Daoy (cell line): Measurements from ENCODE around the gene IFIT5. TPM values are rescaled to one million over a fixed set of nuclear protein-coding genes. Genes with fewer than 3 reads are reported as not detected.
"Not testable (repeated sequence)": the region's sequence is repeated elsewhere in the genome, so short reads cannot be mapped to it uniquely, and the experiment has no call there.

ENCODE experiments used
- DNase-seq: peaks from one replicate; pipeline ENCODE4 v3.0.0-alpha.2; 2015; ENCODE audit warnings: low read depth
- total RNA-seq: library from RNA; depleted of rRNA; stranded (reverse); fragments of >200 nt; shearing (Covaris generic); gene quantifications from 2 replicates; pipeline ENCODE4 v1.2.3, GENCODE V29; 2014

IFIT5 gene
- total RNA-seq, 1 experiment from 2014 or later, result 12.6 TPM

- DNase-seq, result no peak
Observed at GRCh38 chr10:89392974-89393373, 21.4 kb upstream of the IFIT5 start.

DNA sequence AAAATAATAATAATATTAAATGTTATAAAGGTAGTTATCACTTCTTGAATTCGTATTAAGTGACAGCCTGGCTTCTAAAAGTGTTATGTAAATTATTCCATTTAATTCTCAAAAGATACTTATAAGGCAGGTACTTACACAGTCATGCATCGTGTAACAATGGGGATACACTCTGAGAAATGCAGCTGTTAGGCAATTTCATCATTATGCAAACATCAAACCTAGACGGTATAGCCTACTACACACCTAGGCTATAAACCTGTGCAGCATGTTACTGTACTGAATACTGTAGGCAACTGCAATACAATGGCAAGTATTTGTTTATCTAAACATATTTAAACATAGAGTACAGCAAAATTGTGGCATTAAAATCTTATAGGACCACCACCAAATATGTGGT lies 20.5 kb upstream of the IFIT5 start:
- no peak for DNase-seq

GRCh38 chr10:89395141-89395540 lies 19.2 kb upstream of the IFIT5 start:
- DNase-seq, result no peak

- no peak for DNase-seq
Observed at GRCh38 chr10:89398003-89398749, 16.2 kb upstream of the IFIT5 start.

- no peak for DNase-seq
Observed at GRCh38 chr10:89399956-89400355, 14.4 kb upstream of the IFIT5 start.

GRCh38 chr10:89403043-89403442 lies 11.3 kb upstream of the IFIT5 start:
- DNase-seq, result no peak

DNA sequence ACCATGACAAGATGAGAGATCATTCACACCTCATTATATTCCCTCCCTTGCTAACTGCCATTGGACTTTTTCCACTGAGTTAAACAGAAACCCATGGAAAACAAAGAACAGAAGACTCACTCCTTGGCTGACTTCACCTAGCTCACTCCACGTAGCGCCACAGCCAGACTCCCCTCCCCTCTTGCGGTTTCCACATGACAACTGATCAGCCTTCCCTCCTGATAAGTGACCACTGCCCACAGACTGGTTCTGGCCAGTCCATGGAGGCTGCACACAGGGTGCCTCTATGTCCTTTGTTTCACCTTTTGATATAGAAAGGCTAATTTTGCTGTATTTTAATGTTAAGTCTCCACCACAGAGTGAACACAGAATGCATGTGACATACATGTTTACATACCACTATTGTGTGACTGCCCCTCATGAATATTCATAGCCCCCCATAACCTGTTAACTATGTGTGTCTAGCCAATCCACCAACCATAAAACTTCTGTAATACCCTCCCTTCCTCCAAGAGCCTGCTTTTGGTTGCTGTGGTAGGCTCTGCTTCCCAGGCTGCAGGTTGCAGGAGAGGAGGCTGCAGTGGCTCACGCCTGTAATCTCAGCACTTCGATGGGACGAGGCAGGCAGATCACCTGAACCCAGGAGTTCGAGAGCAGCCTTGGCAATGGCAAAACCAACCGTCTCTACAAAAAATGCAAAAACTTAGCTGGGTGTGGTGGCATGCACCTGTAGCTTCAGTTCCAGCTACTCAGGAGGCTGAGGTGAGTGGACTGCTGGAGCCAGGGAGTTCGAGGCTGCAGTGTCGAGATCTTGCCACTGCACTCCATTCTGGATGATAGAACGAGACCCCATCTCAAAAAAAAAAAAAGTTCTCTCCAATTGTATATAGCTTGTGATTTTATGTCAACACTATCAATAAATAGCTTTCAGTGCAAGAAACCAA lies 10.0 kb upstream of the IFIT5 start:
- peak; percentile 16 for DNase-seq

DNA sequence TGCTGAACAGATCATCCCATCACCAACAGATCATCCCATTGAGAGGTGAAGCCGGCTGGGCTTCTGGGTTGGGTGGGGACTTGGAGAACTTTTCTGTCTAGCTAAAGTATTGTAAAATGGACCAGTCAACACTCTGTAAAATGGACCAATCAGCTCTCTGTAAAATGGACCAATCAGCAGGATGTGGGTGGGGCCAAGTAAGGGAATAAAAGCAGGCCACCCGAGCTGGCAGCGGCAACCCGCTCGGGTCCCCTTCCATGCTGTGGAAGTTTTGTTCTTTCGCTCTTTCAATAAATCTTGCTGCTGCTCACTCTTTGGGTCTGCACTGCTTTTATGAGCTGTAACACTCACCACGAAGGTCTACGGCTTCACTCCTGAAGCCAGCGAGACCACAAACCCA lies 8.2 kb upstream of the IFIT5 start:
- DNase-seq, result not testable (repeated sequence)

DNA sequence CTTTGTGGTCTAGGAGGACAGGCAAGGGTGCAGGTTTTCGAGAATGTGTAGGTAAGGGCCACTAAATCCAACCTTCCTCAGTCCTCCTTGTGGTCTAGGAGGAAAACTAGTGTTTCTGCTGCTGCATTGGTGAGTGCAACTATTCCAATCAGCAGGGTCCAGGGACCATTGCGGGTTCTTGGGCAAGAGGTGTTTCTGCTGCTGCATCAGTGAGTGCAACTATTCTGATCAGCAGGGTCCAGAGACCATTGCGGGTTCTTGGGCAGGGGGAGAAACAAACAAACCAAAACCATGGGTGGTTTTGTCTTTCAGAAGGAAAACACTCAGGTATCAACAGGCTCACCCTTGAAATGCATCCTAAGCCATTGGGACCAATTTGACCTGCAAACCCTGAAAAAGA lies 6.6 kb upstream of the IFIT5 start:
- DNase-seq, result not testable (repeated sequence)

GRCh38 chr10:89409282-89409681 lies 5.1 kb upstream of the IFIT5 start:
- DNase-seq, result not testable (repeated sequence)

DNA sequence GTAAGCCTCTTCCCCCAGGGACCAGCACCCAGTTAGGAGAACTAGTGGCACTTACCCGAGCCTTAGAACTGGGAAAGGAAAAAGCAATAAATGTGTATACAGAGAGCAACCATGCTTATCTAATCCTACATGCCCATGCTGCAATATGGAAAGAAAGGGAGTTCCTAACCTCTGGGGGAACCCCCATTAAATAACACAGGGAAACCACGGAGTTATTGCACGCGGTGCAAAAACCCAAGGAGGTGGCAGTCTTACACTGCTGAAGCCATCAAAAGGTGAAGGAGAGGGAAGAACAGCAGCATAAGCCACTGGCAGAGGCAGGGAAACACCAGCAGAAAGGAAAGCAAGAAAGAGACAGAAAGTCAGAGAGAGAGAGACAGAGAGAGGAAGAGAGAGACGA lies 3.8 kb upstream of the IFIT5 start:
- DNase-seq, result not testable (repeated sequence)

GRCh38 chr10:89411135-89411534 lies 3.2 kb upstream of the IFIT5 start:
- not testable (repeated sequence) for DNase-seq

DNA sequence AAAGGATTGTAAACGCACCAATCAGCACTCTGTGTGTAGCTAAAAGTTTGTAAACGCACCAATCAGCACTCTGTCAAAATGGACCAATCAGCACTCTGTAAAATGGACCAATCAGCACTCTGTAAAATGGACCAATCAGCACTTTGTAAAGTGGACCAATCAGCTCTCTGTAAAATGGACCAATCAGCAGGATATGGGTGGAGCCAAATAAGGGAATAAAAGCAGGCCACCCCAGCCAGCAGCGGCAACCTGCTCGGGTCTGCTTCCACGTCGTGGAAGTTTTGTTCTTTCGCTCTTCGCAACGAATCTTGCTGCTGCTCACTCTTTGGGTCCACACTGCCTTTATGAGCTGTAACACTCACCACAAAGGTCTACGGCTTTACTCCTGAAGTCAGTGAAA lies 2.1 kb upstream of the IFIT5 start:
- DNase-seq, result not testable (repeated sequence)

DNA sequence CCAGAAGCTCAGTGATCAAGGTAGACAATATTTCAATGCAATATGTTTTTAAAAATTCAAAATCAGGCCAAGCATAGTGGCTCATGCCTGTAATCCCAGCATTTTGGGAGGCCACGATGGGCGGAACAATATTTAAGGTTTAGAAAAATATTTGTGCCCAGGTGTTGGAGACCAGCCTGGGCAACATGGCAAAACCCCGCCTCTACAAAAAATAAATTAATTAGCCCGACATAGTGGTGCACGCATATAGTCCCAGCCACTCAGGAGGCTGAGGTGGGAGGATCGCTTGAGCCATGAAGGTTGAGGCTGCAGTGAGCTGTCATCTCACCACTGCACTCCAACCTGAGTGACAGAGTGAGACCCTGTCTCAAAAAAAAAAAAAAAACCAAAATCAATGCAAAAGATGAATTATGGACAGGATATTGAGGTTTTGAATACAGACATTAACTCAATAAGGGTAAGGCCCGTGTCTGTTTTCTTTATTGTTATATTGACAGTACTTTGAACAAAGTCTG lies 913 bp upstream of the IFIT5 start:
- DNase-seq, result no peak

DNA sequence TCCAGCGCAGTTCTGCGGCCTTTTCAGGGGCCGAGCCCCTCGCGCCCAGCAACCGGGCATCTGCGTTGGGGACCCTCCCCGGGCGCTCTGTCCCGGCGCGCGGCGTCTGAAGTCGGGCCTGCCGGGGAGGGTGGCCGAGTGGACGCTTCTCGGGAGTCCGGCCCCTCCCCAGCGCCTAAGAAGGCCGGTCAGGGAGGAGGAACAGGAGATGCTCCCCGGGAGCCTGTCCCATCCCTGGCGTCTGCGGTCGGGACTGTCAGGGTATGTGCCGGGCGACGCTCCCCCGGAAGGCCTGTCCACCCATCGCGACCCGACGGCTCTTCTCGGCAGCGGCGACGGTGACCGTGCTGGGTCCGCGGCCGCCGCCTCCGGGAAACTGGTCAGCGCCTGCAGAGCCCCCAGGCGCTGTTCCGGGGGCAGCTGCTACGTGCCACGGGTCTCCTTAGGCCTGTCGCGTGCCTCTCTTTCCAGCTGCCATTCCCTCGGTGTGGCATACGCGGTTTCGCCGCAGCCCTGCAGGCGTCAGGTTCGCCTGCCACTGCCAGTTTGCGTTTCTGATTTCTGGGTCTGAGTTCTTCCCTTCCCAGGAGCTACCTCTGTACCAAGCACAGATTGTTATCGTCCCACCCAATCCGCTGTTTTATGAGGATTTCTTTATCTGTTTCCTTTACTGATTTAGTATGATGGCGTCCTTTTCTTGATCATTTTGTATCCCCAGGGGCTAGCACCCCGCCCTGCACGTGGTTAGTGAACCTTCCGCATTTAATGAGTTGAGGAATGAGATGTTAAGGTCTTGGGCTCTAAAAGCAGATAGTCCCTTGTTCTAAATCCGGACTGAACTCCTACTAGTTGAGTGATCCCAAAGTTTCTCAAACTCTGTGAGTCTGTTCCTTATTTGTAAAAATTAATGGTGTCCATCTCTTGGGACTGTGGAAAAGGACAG lies 782 bp downstream of the IFIT5 start:
- peak; percentile 34 for DNase-seq

DNA sequence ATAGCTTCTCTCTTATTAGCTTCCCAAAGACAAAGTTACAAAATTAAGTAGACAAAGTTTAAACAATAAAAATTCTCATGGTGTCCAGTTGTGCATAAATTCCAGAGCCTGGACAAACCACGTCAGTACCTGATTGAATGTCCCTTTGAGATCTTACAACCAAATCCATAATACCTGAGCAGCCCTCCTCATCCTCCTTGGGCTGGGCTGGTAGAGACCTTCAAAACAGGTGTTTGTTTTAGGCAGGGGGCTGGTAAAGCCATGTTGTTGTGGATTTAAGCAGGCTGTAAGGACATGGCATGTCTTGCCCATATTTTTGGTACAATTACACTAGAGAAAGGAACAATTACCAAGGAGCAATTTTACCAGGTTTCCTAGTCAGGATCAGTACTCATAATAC lies 2.1 kb downstream of the IFIT5 start:
- DNase-seq, result no peak

DNA sequence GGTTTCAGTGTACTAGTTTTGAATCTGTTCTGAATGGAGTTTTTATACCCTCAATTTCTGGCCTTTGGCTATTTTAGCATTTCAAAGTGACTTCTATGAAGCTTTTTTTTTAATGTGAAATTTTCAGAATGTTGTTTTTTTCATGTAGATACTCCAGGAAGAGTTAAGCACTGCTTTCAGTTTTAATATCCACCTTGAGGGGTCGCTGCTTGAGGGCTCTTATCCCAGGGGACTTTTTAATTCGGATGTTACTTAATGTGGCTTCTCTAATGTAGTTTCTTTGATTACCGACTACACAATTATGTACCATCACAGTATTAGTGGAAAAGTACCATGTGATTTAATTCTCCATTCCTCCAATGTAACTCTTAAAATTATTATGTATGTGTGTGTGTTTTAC lies 5.2 kb downstream of the IFIT5 start:
- DNase-seq, result no peak

DNA sequence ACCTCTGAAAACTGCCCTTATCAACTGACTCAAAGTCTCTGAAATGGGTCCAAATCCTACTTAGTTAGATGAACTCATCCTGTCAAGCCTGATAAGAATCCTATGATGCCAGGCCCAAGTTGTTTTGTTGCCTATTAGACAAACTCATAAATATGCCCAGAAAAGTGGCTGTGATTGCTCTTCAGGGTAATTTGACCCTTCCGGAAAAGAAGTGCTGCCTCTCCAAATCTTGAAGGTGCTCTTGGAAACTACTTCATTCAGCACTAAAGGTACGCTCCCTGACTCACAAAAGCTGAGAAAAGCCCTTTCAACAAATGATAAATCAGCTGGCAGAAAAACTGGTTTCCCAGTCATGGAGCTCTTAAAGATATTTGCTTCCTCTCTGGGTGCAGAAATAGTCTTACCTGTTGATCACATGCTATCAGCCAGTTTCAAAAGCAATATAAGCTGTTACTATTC lies 6.7 kb downstream of the IFIT5 start:
- no peak for DNase-seq

GRCh38 chr10:89425000-89425399 lies 10.6 kb downstream of the IFIT5 start:
- DNase-seq, result no peak

DNA sequence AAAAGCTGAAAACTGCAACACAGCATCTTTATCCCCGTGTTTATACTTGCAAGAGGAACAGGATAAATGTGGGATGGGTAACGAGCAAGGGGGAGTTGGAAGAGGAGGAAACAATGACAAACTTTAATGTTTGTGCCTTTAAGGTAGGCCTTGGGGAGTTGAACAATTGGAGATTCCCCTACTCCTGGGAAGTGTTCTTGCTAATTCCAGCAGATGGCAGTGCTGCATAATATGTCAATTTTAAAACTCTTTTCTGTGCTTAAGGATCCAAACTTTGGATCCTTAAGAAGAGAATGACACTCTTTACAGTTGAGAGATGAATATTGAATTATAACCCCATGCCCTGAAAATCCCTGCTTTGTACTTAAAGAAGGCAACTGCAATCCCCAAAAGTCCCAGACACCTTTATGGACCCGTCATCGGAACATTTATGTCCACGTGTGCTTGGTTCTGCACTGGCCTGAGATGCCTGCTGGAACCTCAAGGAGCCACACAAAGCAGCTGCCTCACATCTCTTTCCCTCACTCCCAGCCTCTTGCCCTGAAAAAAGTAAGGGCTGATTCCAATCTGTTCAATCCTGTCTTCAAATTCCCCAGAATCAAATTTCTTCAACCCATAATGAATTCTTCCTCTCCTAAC lies 12.0 kb downstream of the IFIT5 start:
- peak; percentile 38 for DNase-seq

GRCh38 chr10:89427629-89428028 lies 13.3 kb downstream of the IFIT5 start:
- peak; percentile 34 for DNase-seq
